ENCODE measurements around the gene YIPF3. TPM values are rescaled to one million over a fixed set of nuclear protein-coding genes. Genes with fewer than 3 reads are reported as not detected.

The YIPF3 gene
- total RNA-seq, 1 donor from 2014 or later, result 69.9 TPM

GRCh38 chr6:43494321-43494720, 22.4 kb downstream of the YIPF3 start:
- H3K4me1 ChIP-seq, result no peaks in the 10 kb centered on the region
- no peak for TF ChIP-seq CTCF (IDR thresholded peaks at IDR 0.05; ENCODE audit: borderline replicate concordance)
- H3K4me3 ChIP-seq, result no peak overlapping the region
- H3K27ac ChIP-seq (replicated peaks), result peak overlapping the region; percentile 84
- H3K36me3 ChIP-seq, result peaks cover 18% of the 10 kb centered on the region
- intact Hi-C loops (cut with micrococcal nuclease), result loop anchor here (5.0 to 10.0 kb wide), 2 partner anchors 42 to 110 kb away; no protein-coding TSS in a partner anchor
- no peak for DNase-seq
- H3K27me3 ChIP-seq (ENCODE audit: low read depth), result no peaks in the 10 kb centered on the region
- H3K9me3 ChIP-seq (replicated peaks), result no peaks in the 10 kb centered on the region

- no peak overlapping the region for H3K4me3 ChIP-seq
- no peak for DNase-seq
- no peaks in the 10 kb centered on the region for H3K4me1 ChIP-seq
- H3K27me3 ChIP-seq (ENCODE audit: low read depth), result no peaks in the 10 kb centered on the region
- no peak for TF ChIP-seq CTCF (IDR thresholded peaks at IDR 0.05; ENCODE audit: borderline replicate concordance)
- intact Hi-C loops (cut with micrococcal nuclease), result loop anchor here (5.0 to 10.0 kb wide), 2 partner anchors 42 to 109 kb away; no protein-coding TSS in a partner anchor
- H3K9me3 ChIP-seq (replicated peaks), result no peaks in the 10 kb centered on the region
- peaks cover 13% of the 10 kb centered on the region for H3K36me3 ChIP-seq
- H3K27ac ChIP-seq (replicated peaks), result peak overlapping the region; percentile 84
Measured at GRCh38 chr6:43493833-43494232, 22.9 kb downstream of the YIPF3 start.

- no peak for TF ChIP-seq CTCF (IDR thresholded peaks at IDR 0.05; ENCODE audit: borderline replicate concordance)
- H3K4me3 ChIP-seq, result no peak overlapping the region
- no peaks in the 10 kb centered on the region for H3K27me3 ChIP-seq (ENCODE audit: low read depth)
- H3K4me1 ChIP-seq, result no peaks in the 10 kb centered on the region
- intact Hi-C loops (cut with micrococcal nuclease), result loop anchor here (5.0 to 10.0 kb wide), 2 partner anchors 41 to 108 kb away; no protein-coding TSS in a partner anchor
- peak overlapping the region; percentile 84 for H3K27ac ChIP-seq (replicated peaks)
- H3K36me3 ChIP-seq, result peaks cover 7% of the 10 kb centered on the region
- no peaks in the 10 kb centered on the region for H3K9me3 ChIP-seq (replicated peaks)
- DNase-seq, result no peak
Measured at GRCh38 chr6:43493230-43493629, 23.5 kb downstream of the YIPF3 start.

GRCh38 chr6:43492673-43493072, 24.1 kb downstream of the YIPF3 start:
- Histone ChIP-seq H3K9me3 (replicated peaks) (no peaks in the 10 kb centered on the region), H3K27ac (replicated peaks) (peak overlapping the region; percentile 84), H3K4me3 (peak overlapping the region; percentile 32), H3K4me1 (no peaks in the 10 kb centered on the region), H3K27me3 (ENCODE audit: low read depth) (no peaks in the 10 kb centered on the region), H3K36me3 (peaks cover 2% of the 10 kb centered on the region)
- intact Hi-C loops (cut with micrococcal nuclease), result loop anchor here (5.0 to 10.0 kb wide), 2 partner anchors 40 to 108 kb away; no protein-coding TSS in a partner anchor
- DNase-seq, result no peak
- no peak for TF ChIP-seq CTCF (IDR thresholded peaks at IDR 0.05; ENCODE audit: borderline replicate concordance)

GRCh38 chr6:43491750-43492661, 24.7 kb downstream of the YIPF3 start:
- H3K27me3 ChIP-seq (ENCODE audit: low read depth), result no peaks in the 10 kb centered on the region
- TF ChIP-seq CTCF (IDR thresholded peaks at IDR 0.05; ENCODE audit: borderline replicate concordance), result no peak
- intact Hi-C loops (cut with micrococcal nuclease), result loop anchor here (5.0 to 10.0 kb wide), 2 partner anchors 40 to 107 kb away; no protein-coding TSS in a partner anchor
- DNase-seq, result peak; percentile 88
- H3K9me3 ChIP-seq (replicated peaks), result no peaks in the 10 kb centered on the region
- H3K36me3 ChIP-seq, result no peaks in the 10 kb centered on the region
- peak overlapping the region; percentile 32 for H3K4me3 ChIP-seq
- H3K4me1 ChIP-seq, result no peaks in the 10 kb centered on the region
- peak overlapping the region; percentile 84 for H3K27ac ChIP-seq (replicated peaks)

Data from left ventricle myocardium inferior (tissue), 1 donor.